Measurements from ENCODE around the gene E2F2.

DNA sequence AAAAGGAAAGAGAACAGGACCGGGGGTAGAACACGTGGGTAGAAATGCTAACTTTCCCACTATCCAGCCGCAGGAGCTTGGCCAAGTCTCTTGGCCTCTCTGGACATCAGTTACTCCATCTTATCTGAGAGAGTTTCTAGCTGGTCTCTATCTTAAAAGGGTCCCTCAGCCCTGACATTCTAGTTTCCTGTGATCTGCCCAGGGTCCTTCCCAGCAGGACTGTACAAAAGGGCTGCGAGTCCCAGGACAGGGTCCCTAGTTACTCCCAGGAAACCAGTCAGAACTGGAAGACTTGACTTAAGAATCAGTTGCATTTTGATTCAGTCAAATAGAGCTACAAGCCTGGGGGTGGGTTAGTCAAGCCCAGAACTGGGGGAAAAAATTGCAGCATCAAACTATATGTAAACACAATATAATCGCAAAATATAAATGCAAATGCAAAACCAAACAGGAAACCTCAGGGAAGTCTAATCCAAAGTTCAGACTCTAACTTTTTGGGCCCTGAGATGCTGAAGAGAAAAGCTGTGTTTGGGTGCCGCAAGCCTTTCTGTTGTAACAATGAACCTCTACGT is 49.9 kb downstream of the E2F2 start:
- TF ChIP-seq ZNF274 (IDR thresholded peaks at IDR 0.05; ENCODE audit: low read depth, low read length): no peak
- no peak for TF ChIP-seq SUZ12 (IDR thresholded peaks at IDR 0.05; ENCODE audit: extremely low read depth, insufficient read depth, insufficient read length)

Measured in NT2/D1 (cell line).